Esophagus squamous epithelium (tissue), 5 donors: ENCODE measurements around the gene IQCF2. TPM values are rescaled to one million over a fixed set of nuclear protein-coding genes. Genes with fewer than 3 reads are reported as not detected.

Source experiments
- DNase-seq: peaks from one replicate; lab custom pipeline; 2025; lab: John Stamatoyannopoulos, UW
- H3K27ac ChIP-seq, 4 donors: fragments of 200-600 bp; sonication (generic); one replicate each; pipeline ENCODE4 v1.5.1; 2016 to 2019; ENCODE audit warnings: mild to moderate bottlenecking in 1 of 4
- H3K27me3 ChIP-seq, 4 donors: fragments of 200-600 bp; sonication (generic); 1 replicate in 3 of 4; 2 replicates in 1 of 4; pipeline versions ENCODE4 v1.5.1 to v1.6.0; 2017 to 2021; ENCODE audit warnings: antibody characterized with exemption in 1 of 4
- H3K36me3 ChIP-seq, 3 donors: fragments of 200-600 bp; sonication (generic); one replicate each; pipeline ENCODE4 v1.5.1; 2016 to 2019
- H3K4me1 ChIP-seq, 3 donors: fragments of 200-600 bp; sonication (generic); one replicate each; pipeline ENCODE4 v1.5.1; 2017 to 2019
- H3K4me3 ChIP-seq, 4 donors: fragments of 200-600 bp; sonication (generic); 1 replicate in 3 of 4; 2 replicates in 1 of 4; pipeline ENCODE4 v1.5.1; 2016 to 2019; ENCODE audit warnings: mild to moderate bottlenecking in 2 of 4, moderate library complexity in 1 of 4
- H3K9me3 ChIP-seq, 3 donors: fragments of 200-600 bp; sonication (generic); one replicate each; pipeline ENCODE4 v1.5.1; 2016 to 2019
- POLR2A ChIP-seq, 4 donors: fragments of 450-650 bp; IDR thresholded peaks; one replicate each; pipeline ENCODE4 v1.6.1; 2017; ENCODE audit warnings: antibody characterized with exemption in 4 of 4, mild to moderate bottlenecking in 4 of 4, moderate library complexity in 3 of 4
- WGBS, 2 donors: methylation state at CpG; one replicate each; pipeline ENCODE4 v1.1.5; 2018; 5-methylcytosine and 5-hydroxymethylcytosine counted together
- intact Hi-C: fragments of 100-400 bp; cut with DNase I; formaldehyde crosslinking; loops from one replicate; pipeline ENCODE4 v1.15.0; 2022
- total RNA-seq, 4 donors: library from RNA; depleted of rRNA; stranded (reverse); fragments of >200 nt; gene quantifications; one replicate each; pipeline ENCODE4 v1.1.0, GENCODE V29; 2016
- TF ChIP-seq, protein P1 (sequence below), 6 experiments: fragments of 450-650 bp in 4 of 6; fragments of 200-600 bp in 2 of 6; sonication (generic) in 2 of 6; IDR thresholded peaks; one replicate each; pipeline ENCODE4 v1.5.1; 2016 to 2019; ENCODE audit warnings: antibody characterized with exemption in 6 of 6, mild to moderate bottlenecking in 4 of 6, moderate library complexity in 4 of 6
- donor health status: DM: yes; HTN: yes; CAD: no.

Gene IQCF2
- total RNA-seq, 4 donors from 2014 or later = not detected

DNA sequence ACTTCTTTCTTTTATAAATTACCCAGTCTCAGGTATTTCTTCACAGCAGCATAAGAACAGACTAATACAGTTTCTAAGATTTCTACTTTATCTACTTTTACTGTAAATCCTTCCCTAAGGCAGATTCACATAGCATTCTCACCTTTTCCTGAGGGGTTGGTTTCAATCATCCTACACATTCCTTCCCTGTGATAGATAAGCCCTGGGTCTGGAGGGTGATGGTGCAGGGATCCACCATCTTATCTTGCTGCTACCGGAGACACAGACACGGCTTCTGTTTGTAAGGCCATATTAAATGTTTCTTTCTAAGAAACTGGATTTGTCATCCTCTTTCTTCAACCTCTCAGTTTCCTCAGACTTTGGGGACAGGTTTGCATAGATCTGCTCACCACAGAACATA is 7.9 kb downstream of the IQCF2 start:
- Histone ChIP-seq H3K36me3 (no peaks in the 10 kb centered on the region), H3K4me3 (no peak overlapping the region), H3K9me3 (no peaks in the 10 kb centered on the region), H3K4me1 (no peaks in the 10 kb centered on the region), H3K27me3 (peaks cover 0 to 18% (median 0%) of the 10 kb centered on the region in 4 donors), H3K27ac (no peak overlapping the region)
- no peak for DNase-seq
- TF ChIP-seq, protein P1, sequence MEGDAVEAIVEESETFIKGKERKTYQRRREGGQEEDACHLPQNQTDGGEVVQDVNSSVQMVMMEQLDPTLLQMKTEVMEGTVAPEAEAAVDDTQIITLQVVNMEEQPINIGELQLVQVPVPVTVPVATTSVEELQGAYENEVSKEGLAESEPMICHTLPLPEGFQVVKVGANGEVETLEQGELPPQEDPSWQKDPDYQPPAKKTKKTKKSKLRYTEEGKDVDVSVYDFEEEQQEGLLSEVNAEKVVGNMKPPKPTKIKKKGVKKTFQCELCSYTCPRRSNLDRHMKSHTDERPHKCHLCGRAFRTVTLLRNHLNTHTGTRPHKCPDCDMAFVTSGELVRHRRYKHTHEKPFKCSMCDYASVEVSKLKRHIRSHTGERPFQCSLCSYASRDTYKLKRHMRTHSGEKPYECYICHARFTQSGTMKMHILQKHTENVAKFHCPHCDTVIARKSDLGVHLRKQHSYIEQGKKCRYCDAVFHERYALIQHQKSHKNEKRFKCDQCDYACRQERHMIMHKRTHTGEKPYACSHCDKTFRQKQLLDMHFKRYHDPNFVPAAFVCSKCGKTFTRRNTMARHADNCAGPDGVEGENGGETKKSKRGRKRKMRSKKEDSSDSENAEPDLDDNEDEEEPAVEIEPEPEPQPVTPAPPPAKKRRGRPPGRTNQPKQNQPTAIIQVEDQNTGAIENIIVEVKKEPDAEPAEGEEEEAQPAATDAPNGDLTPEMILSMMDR (IDR thresholded peaks at IDR 0.05) = no peak
- TF ChIP-seq POLR2A (IDR thresholded peaks at IDR 0.05) = no peak
- WGBS, 2 donors = 50 to 63% methylated on average over 2 of the region's 2 CpGs
- intact Hi-C loops = no loop called here

DNA sequence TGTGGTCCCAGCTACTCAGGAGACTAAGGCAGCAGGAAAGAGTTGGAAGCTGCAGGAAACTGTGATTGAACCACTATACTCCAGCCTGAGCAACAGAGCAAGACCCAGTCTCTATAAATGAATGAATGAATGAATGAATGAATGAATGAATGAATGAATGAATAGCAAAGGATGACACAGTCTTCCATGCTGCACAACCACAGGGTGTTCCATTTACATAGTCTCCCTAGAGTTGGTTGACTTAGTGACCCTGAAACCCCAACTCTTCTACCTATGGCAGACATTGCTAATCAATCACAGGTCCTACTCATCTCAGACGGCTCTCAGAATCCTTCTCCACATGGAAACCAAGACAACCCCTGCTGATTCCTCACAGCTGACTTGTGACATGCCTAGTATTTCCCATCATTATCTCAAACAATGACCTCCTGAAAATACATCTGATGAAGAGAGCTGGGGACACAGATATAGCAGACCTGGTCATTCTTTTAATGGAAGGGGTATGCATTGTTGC is 11.9 kb downstream of the IQCF2 start:
- WGBS, 2 donors = 50 to 55% methylated on average over 1 of the region's 1 CpG
- no peaks in the 10 kb centered on the region for H3K4me1 ChIP-seq
- no peak overlapping the region for H3K27ac ChIP-seq
- DNase-seq = no peak
- peaks cover 0 to 24% (median 0%) of the 10 kb centered on the region in 4 donors for H3K27me3 ChIP-seq
- no peaks in the 10 kb centered on the region for H3K36me3 ChIP-seq
- intact Hi-C loops = no loop called here
- H3K4me3 ChIP-seq = no peak overlapping the region
- no peaks in the 10 kb centered on the region for H3K9me3 ChIP-seq
- no peak for TF ChIP-seq POLR2A (IDR thresholded peaks at IDR 0.05)
- TF ChIP-seq, protein P1 (IDR thresholded peaks at IDR 0.05) = no peak

DNA sequence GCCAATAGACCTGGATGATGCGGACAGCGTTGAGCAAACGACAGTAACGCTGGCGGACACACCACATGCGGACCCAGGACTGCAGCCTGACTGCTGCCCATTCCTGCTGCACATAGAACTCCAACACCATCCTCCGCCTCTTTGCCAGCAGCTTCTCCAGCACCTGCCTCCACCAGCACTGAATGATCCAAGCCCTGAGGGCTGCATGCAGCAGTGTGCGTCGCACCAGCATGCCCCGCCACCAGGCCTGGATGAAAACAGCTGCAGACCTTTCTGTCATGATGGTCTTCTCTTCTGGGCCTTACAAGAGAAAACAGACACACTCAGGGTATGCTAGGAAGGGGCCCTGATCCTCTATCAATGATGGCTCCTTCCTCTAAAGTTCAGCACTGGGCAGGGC is 12.5 kb downstream of the IQCF2 start:
- DNase-seq = no peak
- Histone ChIP-seq H3K27ac (no peak overlapping the region), H3K4me1 (no peaks in the 10 kb centered on the region), H3K4me3 (no peak overlapping the region), H3K36me3 (no peaks in the 10 kb centered on the region), H3K27me3 (peaks cover 0 to 20% (median 0%) of the 10 kb centered on the region in 4 donors), H3K9me3 (no peaks in the 10 kb centered on the region)
- intact Hi-C loops = no loop called here
- TF ChIP-seq, protein P1 (IDR thresholded peaks at IDR 0.05) = no peak
- TF ChIP-seq POLR2A (IDR thresholded peaks at IDR 0.05) = no peak
- 70 to 87% methylated on average over 7 to 10 of the region's 10 CpGs for WGBS, 2 donors

DNA sequence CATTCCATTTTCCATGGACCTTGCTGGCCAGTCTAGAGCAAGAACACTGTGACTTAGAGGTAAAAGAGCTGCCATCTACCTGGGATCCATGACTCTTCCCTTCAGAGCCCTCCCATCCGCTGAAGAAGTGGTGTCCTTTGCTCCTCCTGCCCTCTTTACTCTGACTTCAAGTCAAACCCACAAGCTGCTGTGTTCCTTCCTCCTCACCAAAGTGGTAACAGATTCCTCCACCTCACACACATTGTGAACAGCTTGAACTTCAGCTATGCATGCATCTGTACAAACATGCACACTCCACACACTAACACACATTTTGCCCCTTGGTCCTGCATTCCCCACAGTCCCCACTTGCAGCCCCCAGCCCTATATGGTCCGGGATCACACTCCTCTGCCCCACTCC is 13.0 kb downstream of the IQCF2 start:
- no peak for DNase-seq
- H3K27ac ChIP-seq = no peak overlapping the region
- WGBS, 2 donors = 69 to 87% methylated on average over 2 of the region's 2 CpGs
- H3K27me3 ChIP-seq = peaks cover 0 to 19% (median 0%) of the 10 kb centered on the region in 4 donors
- H3K36me3 ChIP-seq = no peaks in the 10 kb centered on the region
- intact Hi-C loops = no loop called here
- H3K9me3 ChIP-seq = no peaks in the 10 kb centered on the region
- H3K4me3 ChIP-seq = no peak overlapping the region
- no peaks in the 10 kb centered on the region for H3K4me1 ChIP-seq
- TF ChIP-seq, protein P1 (IDR thresholded peaks at IDR 0.05) = no peak
- TF ChIP-seq POLR2A (IDR thresholded peaks at IDR 0.05) = no peak

DNA sequence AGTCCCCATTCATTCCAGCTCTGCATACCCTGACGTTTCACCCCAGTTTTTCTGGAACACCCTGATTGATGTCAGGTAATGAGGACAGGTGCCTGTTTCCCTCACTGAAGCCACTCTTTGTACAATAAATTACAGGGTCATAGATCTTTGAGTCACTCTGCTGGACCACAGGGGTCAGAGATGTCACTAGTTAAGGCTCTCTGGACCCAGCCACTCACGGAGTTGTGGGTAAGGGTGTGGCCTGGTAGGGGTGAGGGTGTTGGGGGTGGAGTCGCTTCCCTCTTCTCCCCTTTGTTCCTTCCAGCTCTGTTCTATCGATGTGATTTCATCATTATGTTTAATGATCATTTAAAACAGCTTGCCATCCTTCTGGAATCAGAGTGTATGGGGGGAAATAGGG is 13.5 kb downstream of the IQCF2 start:
- H3K4me3 ChIP-seq = no peak overlapping the region
- WGBS, 2 donors = 45 to 52% methylated on average over 4 of the region's 4 CpGs
- no peaks in the 10 kb centered on the region for H3K9me3 ChIP-seq
- H3K27ac ChIP-seq = no peak overlapping the region
- no peak for DNase-seq
- intact Hi-C loops = no loop called here
- H3K4me1 ChIP-seq = no peaks in the 10 kb centered on the region
- no peak for TF ChIP-seq POLR2A (IDR thresholded peaks at IDR 0.05)
- TF ChIP-seq, protein P1 (IDR thresholded peaks at IDR 0.05) = no peak
- H3K27me3 ChIP-seq = peaks cover 0 to 23% (median 0%) of the 10 kb centered on the region in 4 donors
- H3K36me3 ChIP-seq = no peaks in the 10 kb centered on the region
